Neural cell (in vitro differentiated cells): ENCODE data around the gene CPNE9.

Experiments used
- EP300 ChIP-seq: fragments of 450-650 bp; conservative IDR thresholded peaks from 2 replicates; pipeline ENCODE4 v1.6.1; 2014; ENCODE audit warnings: antibody characterized with exemption, mild to moderate bottlenecking, moderate library complexity; ENCODE audit not compliant: poor library complexity, severe bottlenecking
- EZH2 ChIP-seq: fragments of 200-600, 300-800 bp; shearing (Covaris generic), sonication (generic); IDR thresholded peaks from 2 replicates; pipeline ENCODE4 v1.6.1; 2014; ENCODE audit warnings: antibody characterized with exemption, low read length, borderline replicate concordance, mild to moderate bottlenecking; ENCODE audit not compliant: insufficient read depth, poor library complexity, severe bottlenecking
- MXI1 ChIP-seq: fragments of 450-650 bp; conservative IDR thresholded peaks from 2 replicates; pipeline ENCODE4 v1.6.1; 2014; ENCODE audit warnings: antibody characterized with exemption, mild to moderate bottlenecking; ENCODE audit not compliant: poor library complexity, severe bottlenecking
- POLR2AphosphoS5 ChIP-seq: IDR thresholded peaks from 2 replicates; pipeline ENCODE4 v1.6.1; 2012
- RAD21 ChIP-seq: fragments of 450-650 bp; conservative IDR thresholded peaks from 2 replicates; pipeline ENCODE4 v1.6.1; 2014; ENCODE audit warnings: antibody characterized with exemption, mild to moderate bottlenecking, moderate library complexity
- SMC3 ChIP-seq: fragments of 450-650 bp; conservative IDR thresholded peaks from 2 replicates; pipeline ENCODE4 v1.6.1; 2014; ENCODE audit warnings: antibody characterized with exemption, mild to moderate bottlenecking, moderate library complexity; ENCODE audit not compliant: poor library complexity
- TAF1 ChIP-seq: IDR thresholded peaks from 2 replicates; pipeline ENCODE4 v1.6.1; 2012; ENCODE audit warnings: low read depth
- TF ChIP-seq, protein P1 (sequence below): fragments of 450-650 bp; IDR thresholded peaks from 2 replicates; pipeline ENCODE4 v1.5.1; 2014; ENCODE audit warnings: antibody characterized with exemption, mild to moderate bottlenecking, moderate library complexity; ENCODE audit not compliant: poor library complexity, severe bottlenecking
- TF ChIP-seq, protein P2 (sequence below): IDR thresholded peaks from 2 replicates; pipeline ENCODE4 v1.6.1; 2012; ENCODE audit warnings: borderline replicate concordance

GRCh38 chr3:9703736-9704346, at the start of gene CPNE9:
- TF ChIP-seq EZH2 (no peak), MXI1 (no peak), POLR2AphosphoS5 (no peak), EP300 (no peak), RAD21 (no peak), TAF1 (no peak), SMC3 (peak; percentile 12)
- TF ChIP-seq, protein P1, sequence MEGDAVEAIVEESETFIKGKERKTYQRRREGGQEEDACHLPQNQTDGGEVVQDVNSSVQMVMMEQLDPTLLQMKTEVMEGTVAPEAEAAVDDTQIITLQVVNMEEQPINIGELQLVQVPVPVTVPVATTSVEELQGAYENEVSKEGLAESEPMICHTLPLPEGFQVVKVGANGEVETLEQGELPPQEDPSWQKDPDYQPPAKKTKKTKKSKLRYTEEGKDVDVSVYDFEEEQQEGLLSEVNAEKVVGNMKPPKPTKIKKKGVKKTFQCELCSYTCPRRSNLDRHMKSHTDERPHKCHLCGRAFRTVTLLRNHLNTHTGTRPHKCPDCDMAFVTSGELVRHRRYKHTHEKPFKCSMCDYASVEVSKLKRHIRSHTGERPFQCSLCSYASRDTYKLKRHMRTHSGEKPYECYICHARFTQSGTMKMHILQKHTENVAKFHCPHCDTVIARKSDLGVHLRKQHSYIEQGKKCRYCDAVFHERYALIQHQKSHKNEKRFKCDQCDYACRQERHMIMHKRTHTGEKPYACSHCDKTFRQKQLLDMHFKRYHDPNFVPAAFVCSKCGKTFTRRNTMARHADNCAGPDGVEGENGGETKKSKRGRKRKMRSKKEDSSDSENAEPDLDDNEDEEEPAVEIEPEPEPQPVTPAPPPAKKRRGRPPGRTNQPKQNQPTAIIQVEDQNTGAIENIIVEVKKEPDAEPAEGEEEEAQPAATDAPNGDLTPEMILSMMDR: no peak
- TF ChIP-seq, protein P2, sequence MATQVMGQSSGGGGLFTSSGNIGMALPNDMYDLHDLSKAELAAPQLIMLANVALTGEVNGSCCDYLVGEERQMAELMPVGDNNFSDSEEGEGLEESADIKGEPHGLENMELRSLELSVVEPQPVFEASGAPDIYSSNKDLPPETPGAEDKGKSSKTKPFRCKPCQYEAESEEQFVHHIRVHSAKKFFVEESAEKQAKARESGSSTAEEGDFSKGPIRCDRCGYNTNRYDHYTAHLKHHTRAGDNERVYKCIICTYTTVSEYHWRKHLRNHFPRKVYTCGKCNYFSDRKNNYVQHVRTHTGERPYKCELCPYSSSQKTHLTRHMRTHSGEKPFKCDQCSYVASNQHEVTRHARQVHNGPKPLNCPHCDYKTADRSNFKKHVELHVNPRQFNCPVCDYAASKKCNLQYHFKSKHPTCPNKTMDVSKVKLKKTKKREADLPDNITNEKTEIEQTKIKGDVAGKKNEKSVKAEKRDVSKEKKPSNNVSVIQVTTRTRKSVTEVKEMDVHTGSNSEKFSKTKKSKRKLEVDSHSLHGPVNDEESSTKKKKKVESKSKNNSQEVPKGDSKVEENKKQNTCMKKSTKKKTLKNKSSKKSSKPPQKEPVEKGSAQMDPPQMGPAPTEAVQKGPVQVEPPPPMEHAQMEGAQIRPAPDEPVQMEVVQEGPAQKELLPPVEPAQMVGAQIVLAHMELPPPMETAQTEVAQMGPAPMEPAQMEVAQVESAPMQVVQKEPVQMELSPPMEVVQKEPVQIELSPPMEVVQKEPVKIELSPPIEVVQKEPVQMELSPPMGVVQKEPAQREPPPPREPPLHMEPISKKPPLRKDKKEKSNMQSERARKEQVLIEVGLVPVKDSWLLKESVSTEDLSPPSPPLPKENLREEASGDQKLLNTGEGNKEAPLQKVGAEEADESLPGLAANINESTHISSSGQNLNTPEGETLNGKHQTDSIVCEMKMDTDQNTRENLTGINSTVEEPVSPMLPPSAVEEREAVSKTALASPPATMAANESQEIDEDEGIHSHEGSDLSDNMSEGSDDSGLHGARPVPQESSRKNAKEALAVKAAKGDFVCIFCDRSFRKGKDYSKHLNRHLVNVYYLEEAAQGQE: no peak
